ENCODE results near the gene CA14. TPM values are rescaled to one million over a fixed set of nuclear protein-coding genes. Genes with fewer than 3 reads are reported as not detected.

The CA14 gene
- total RNA-seq, 1 experiment from 2014 or later, result 42.0 TPM

- Histone ChIP-seq H2AFZ (ENCODE audit: low read length) (no peak overlapping the region), H3K9ac (ENCODE audit: extremely low read depth, insufficient read length, low read length) (peak overlapping the region; percentile 74), H2AK5ac (ENCODE audit: insufficient read length, low read length) (no peak overlapping the region), H3K79me2 (ENCODE audit: insufficient read depth, low read length) (no peaks in the 10 kb centered on the region), H3K79me1 (ENCODE audit: insufficient read depth, low read depth, low read length, poor library complexity, severe bottlenecking) (no peaks in the 10 kb centered on the region), H3K56ac (ENCODE audit: insufficient read length, low read depth, low read length) (no peak overlapping the region), H4K91ac (ENCODE audit: insufficient read length, low read depth, low read length) (no peak overlapping the region), H3K18ac (ENCODE audit: insufficient read length, low read depth, low read length) (peak overlapping the region; percentile 80), H3K4me1 (ENCODE audit: insufficient read depth, low read length) (no peaks in the 10 kb centered on the region), H4K5ac (ENCODE audit: insufficient read length, low read depth, low read length) (no peak overlapping the region), H4K8ac (replicated peaks; ENCODE audit: insufficient read length, low read depth, low read length) (no peak overlapping the region), H2BK120ac (ENCODE audit: low read depth, low read length, poor library complexity, severe bottlenecking) (no peak overlapping the region), H3K27me3 (ENCODE audit: insufficient read depth, low read length) (no peaks in the 10 kb centered on the region), H3K27ac (ENCODE audit: insufficient read length, low read depth, low read length) (no peak overlapping the region), H3K9me3 (ENCODE audit: control insufficient read depth, low read depth, low read length) (no peaks in the 10 kb centered on the region), H3K23ac (ENCODE audit: insufficient read length, low read depth, low read length) (no peak overlapping the region), H3K4me2 (ENCODE audit: insufficient read depth, insufficient read length, low read length) (peak overlapping the region; percentile 75), H3K14ac (ENCODE audit: insufficient read depth, low read length) (peak overlapping the region; percentile 87; the same call in 1 of the 2 replicates), H2BK5ac (ENCODE audit: insufficient read length, low read length) (no peak overlapping the region), H2BK15ac (ENCODE audit: low read depth, low read length) (no peak overlapping the region), H3K23me2 (ENCODE audit: insufficient read length, low read depth, low read length, poor library complexity, severe bottlenecking) (peaks cover 17% of the 10 kb centered on the region), H2BK20ac (ENCODE audit: low read depth, low read length, poor library complexity, severe bottlenecking) (no peak overlapping the region), H2BK12ac (ENCODE audit: insufficient read length, low read depth, low read length) (no peak overlapping the region), H4K20me1 (ENCODE audit: control insufficient read depth, insufficient read depth, insufficient read length) (peaks cover 3% of the 10 kb centered on the region), H3K4ac (ENCODE audit: low read depth, low read length) (no peak overlapping the region), H3T11ph (ENCODE audit: low read length) (no peak overlapping the region)
- no CpG with 5 or more reads among the region's 21 CpGs for WGBS (ENCODE audit: extremely low coverage, insufficient read length, low lambda C conversion rate)
- Mint-ChIP-seq H3K9me3 (no peaks in the 10 kb centered on the region; a peak in 2 of 5 replicates), H3K4me3 (peak overlapping the region; percentile 84 to 95), H3K27me3 (ENCODE audit: low read depth) (peaks cover 18% of the 10 kb centered on the region), H3K27ac (peak overlapping the region; percentile 88 to 98 (median 95)), H3K36me3 (ENCODE audit: insufficient read depth in 1 of 3, low read depth in 3 of 3) (peaks cover 8 to 40% (median 30%) of the 10 kb centered on the region in 3 experiments), H3K4me1 (peaks cover 22 to 27% of the 10 kb centered on the region in 2 experiments)
- DNase-seq, result no peak
- TF ChIP-seq CTCF (conservative IDR thresholded peaks at IDR 0.05), result no peak
Measured at GRCh38 chr1:150282558-150282958, 25.0 kb downstream of the CA14 start.

All from H9 (cell line).